Measurements from ENCODE around the gene C19orf12. TPM values are rescaled to one million over a fixed set of nuclear protein-coding genes. Genes with fewer than 3 reads are reported as not detected.

The C19orf12 gene
- total and polyA plus RNA-seq, 2 of the 13 experiments (the other 11 are each of a cell fraction or from before 2014, with no cell fraction given) = 17.7 to 34.4 TPM

DNA sequence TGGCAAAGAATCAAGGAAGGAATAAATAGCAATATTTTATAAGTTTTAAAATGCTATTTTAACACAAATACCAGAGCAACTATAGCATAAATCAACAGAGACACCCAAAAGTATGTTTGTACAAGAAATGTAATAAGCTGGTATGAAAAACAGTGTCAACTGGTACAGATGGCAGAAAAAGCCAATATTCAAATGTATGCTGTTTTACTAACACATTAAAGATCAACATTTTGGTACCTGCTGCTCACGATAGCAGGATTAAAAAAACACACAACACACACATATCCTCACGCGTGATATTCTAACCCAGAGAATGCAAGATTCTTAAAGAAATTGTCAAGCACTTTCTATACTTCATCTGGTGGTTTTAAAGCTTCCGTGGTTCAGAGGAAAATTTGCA lies 48.1 kb upstream of the C19orf12 start:
- no TSS peak for BruUV-seq (replicated peaks)
- ChIA-PET POLR2A (no interaction called here), CTCF (ENCODE audit: low intra/inter-chr PET ratio, low total read pairs) (no interaction called here)
- Histone ChIP-seq H3K9ac (ENCODE audit: insufficient read depth, low read depth, low read length) (no peak overlapping the region), H3K4me1 (ENCODE audit: insufficient read depth, low read length) (no peaks in the 10 kb centered on the region), H3K79me2 (ENCODE audit: insufficient read depth, low read length) (no peaks in the 10 kb centered on the region), H3K27ac (ENCODE audit: extremely low read length, insufficient read depth, low read length) (no peak overlapping the region), H3K36me3 (replicated peaks in 1 of 2; ENCODE audit: control insufficient read depth in 1 of 2, insufficient read depth in 2 of 2, low read length in 2 of 2) (no peaks in the 10 kb centered on the region), H2AFZ (ENCODE audit: low read length) (no peak overlapping the region), H3K4me3 (replicated peaks in 1 of 3; ENCODE audit: insufficient read depth in 1 of 3, low read depth in 2 of 3, low read length in 3 of 3) (no peak overlapping the region), H3K27me3 (ENCODE audit: control insufficient read depth in 1 of 2, insufficient read depth in 2 of 2, low read length in 2 of 2) (peaks cover 0 to 21% of the 10 kb centered on the region in 2 experiments; a peak in 3 of 5 replicates), H3K9me3 (ENCODE audit: low read length) (no peaks in the 10 kb centered on the region), H4K20me1 (ENCODE audit: insufficient read depth, low read length) (no peaks in the 10 kb centered on the region), H3K4me2 (ENCODE audit: low read depth, low read length) (no peak overlapping the region)
- no peak for TF ChIP-seq BCL6 (CRISPR knock-in tag; IDR thresholded peaks at IDR 0.05)
- WGBS (ENCODE audit: low lambda C conversion rate) = 50% methylated on average over 4 of the region's 4 CpGs
- DNase-seq (ENCODE audit: low spot score) = no peak
- intact Hi-C loops (cut with micrococcal nuclease; ENCODE audit: unreplicated experiment) (no loop called here), in situ Hi-C loops (cut with HindIII; ENCODE audit: extremely low pct_ligation_motif_present, low pct_unique_long_range_greater_than_20kb) (loop anchor here (5.0 kb wide), 1 partner anchor 109 kb away; no protein-coding TSS in a partner anchor)
- FAIRE-seq = no peak
- no peak for ATAC-seq

DNA sequence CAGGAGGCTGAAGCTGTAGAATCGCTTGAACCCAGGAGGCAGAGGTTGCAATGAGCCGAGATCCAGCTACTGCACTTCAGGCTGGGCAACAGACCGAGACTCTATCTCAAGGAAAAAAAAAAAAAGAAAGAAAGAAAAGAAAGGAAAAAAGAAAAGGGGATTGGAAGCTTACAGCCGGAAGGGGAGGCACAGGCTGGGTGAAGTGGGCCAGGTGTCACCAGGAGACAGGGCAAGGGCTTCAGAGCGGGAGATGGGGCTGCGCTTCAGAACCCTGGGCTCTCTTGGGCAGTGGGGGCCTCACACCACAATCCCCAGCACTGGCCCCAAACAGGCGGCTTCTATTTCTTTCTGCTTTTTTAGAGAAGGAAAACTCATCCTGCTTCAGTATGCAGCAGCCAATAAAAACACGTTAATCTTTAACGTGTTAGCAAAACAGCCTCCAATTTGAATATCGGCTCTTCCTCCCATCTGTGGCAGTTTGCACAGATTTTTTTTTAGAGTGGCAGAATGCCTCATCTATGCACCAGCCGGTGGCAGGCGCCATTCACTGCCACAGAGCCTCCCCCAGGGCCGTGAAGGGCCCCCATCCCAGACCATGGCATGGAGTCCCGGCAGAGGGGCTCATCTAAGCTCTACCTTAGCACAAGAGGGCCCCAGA lies 46.6 kb upstream of the C19orf12 start:
- H3K4me1 ChIP-seq (ENCODE audit: insufficient read depth, low read length) = no peaks in the 10 kb centered on the region
- no peak overlapping the region for H3K4me2 ChIP-seq (ENCODE audit: low read depth, low read length)
- intact Hi-C loops (cut with micrococcal nuclease; ENCODE audit: unreplicated experiment) = no loop called here
- no peak for TF ChIP-seq ZNF547 (CRISPR knock-in tag; IDR thresholded peaks at IDR 0.05)
- no peak for TF ChIP-seq KLF9 (CRISPR knock-in tag; IDR thresholded peaks at IDR 0.05; ENCODE audit: low read depth)
- no peak for TF ChIP-seq FOSL2 (CRISPR knock-in tag; IDR thresholded peaks at IDR 0.05)
- TF ChIP-seq ATM (IDR thresholded peaks at IDR 0.05; ENCODE audit: borderline replicate concordance) = no peak
- no peak for TF ChIP-seq GZF1 (CRISPR knock-in tag; IDR thresholded peaks at IDR 0.05)
- TF ChIP-seq, protein P1, sequence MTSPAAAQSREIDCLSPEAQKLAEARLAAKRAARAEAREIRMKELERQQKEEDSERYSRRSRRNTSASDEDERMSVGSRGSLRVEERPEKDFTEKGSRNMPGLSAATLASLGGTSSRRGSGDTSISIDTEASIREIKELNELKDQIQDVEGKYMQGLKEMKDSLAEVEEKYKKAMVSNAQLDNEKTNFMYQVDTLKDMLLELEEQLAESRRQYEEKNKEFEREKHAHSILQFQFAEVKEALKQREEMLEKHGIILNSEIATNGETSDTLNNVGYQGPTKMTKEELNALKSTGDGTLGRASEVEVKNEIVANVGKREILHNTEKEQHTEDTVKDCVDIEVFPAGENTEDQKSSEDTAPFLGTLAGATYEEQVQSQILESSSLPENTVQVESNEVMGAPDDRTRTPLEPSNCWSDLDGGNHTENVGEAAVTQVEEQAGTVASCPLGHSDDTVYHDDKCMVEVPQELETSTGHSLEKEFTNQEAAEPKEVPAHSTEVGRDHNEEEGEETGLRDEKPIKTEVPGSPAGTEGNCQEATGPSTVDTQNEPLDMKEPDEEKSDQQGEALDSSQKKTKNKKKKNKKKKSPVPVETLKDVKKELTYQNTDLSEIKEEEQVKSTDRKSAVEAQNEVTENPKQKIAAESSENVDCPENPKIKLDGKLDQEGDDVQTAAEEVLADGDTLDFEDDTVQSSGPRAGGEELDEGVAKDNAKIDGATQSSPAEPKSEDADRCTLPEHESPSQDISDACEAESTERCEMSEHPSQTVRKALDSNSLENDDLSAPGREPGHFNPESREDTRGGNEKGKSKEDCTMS (CRISPR knock-in tag; conservative IDR thresholded peaks at IDR 0.05) = no peak
- TF ChIP-seq, protein P2, sequence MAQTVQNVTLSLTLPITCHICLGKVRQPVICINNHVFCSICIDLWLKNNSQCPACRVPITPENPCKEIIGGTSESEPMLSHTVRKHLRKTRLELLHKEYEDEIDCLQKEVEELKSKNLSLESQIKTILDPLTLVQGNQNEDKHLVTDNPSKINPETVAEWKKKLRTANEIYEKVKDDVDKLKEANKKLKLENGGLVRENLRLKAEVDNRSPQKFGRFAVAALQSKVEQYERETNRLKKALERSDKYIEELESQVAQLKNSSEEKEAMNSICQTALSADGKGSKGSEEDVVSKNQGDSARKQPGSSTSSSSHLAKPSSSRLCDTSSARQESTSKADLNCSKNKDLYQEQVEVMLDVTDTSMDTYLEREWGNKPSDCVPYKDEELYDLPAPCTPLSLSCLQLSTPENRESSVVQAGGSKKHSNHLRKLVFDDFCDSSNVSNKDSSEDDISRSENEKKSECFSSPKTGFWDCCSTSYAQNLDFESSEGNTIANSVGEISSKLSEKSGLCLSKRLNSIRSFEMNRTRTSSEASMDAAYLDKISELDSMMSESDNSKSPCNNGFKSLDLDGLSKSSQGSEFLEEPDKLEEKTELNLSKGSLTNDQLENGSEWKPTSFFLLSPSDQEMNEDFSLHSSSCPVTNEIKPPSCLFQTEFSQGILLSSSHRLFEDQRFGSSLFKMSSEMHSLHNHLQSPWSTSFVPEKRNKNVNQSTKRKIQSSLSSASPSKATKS (CRISPR knock-in tag; IDR thresholded peaks at IDR 0.05) = no peak
- no peak overlapping the region for H3K27ac ChIP-seq (ENCODE audit: extremely low read length, insufficient read depth, low read length)
- no peaks in the 10 kb centered on the region for H3K9me3 ChIP-seq (ENCODE audit: low read length)
- DNase-seq (ENCODE audit: low spot score) (no peak), ATAC-seq (no peak), FAIRE-seq (no peak)
- ChIA-PET POLR2A (no interaction called here), CTCF (ENCODE audit: low intra/inter-chr PET ratio, low total read pairs) (no interaction called here)
- H3K4me3 ChIP-seq (replicated peaks in 1 of 3; ENCODE audit: insufficient read depth in 1 of 3, low read depth in 2 of 3, low read length in 3 of 3) = no peak overlapping the region
- BruUV-seq (replicated peaks) = no TSS peak
- H3K36me3 ChIP-seq (replicated peaks in 1 of 2; ENCODE audit: control insufficient read depth in 1 of 2, insufficient read depth in 2 of 2, low read length in 2 of 2) = no peaks in the 10 kb centered on the region
- in situ Hi-C loops (cut with HindIII; ENCODE audit: extremely low pct_ligation_motif_present, low pct_unique_long_range_greater_than_20kb) = loop anchor here (5.0 kb wide), 1 partner anchor 111 kb away; no protein-coding TSS in a partner anchor
- no peaks in the 10 kb centered on the region for H3K79me2 ChIP-seq (ENCODE audit: insufficient read depth, low read length)
- H3K9ac ChIP-seq (ENCODE audit: insufficient read depth, low read depth, low read length) = no peak overlapping the region
- H2AFZ ChIP-seq (ENCODE audit: low read length) = no peak overlapping the region
- H3K27me3 ChIP-seq (ENCODE audit: control insufficient read depth in 1 of 2, insufficient read depth in 2 of 2, low read length in 2 of 2) = peaks cover 0 to 19% of the 10 kb centered on the region in 2 experiments; a peak in 3 of 5 replicates
- no peaks in the 10 kb centered on the region for H4K20me1 ChIP-seq (ENCODE audit: insufficient read depth, low read length)
- 16% methylated on average over 13 of the region's 14 CpGs for WGBS (ENCODE audit: low lambda C conversion rate)
